ENCODE measurements around the gene SLC2A10. TPM values are rescaled to one million over a fixed set of nuclear protein-coding genes. Genes with fewer than 3 reads are reported as not detected.

The SLC2A10 gene
- total RNA-seq, 1 experiment from 2014 or later = 1.6 TPM

DNA sequence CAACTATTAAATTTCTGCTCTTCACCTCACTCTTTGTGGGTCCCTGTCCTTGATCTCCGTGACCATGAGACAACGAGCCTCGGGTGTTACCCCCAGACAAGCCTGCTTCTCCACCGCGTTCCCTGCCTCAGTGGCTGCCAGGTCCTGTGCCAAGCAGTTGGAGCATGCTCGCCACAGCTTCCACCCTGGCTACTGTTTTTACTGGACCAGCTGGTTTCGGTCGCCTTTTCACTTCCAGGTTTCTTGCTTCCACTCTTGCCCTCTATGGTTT, 25.8 kb upstream of the SLC2A10 start:
- Histone ChIP-seq H3K36me3 (ENCODE audit: control insufficient read depth, insufficient read depth, low read length) (peaks cover 11% of the 10 kb centered on the region), H3K27me3 (ENCODE audit: control insufficient read depth, insufficient read depth, low read length) (no peaks in the 10 kb centered on the region), H3K4me1 (ENCODE audit: control insufficient read depth, insufficient read depth, low read length) (peaks cover 6% of the 10 kb centered on the region), H3K27ac (ENCODE audit: low read length) (no peak overlapping the region), H3K9me3 (ENCODE audit: control insufficient read depth, insufficient read depth, low read depth, low read length) (no peaks in the 10 kb centered on the region), H3K4me3 (ENCODE audit: low read depth in 2 of 2, low read length in 2 of 2) (no peak overlapping the region)
- no peak for ATAC-seq
- no TSS peak for BruUV-seq (replicated peaks)
- CTCF ChIA-PET = no interaction called here
- intact Hi-C loops (cut with micrococcal nuclease; ENCODE audit: unreplicated experiment) (no loop called here), in situ Hi-C loops (cut with HindIII; ENCODE audit: low pct_unique_long_range_greater_than_20kb, low sequenced_read_pairs) (no loop called here)
- POLR2A ChIA-PET = no interaction called here
- no peak for DNase-seq (ENCODE audit: low read depth, low spot score)
- TF ChIP-seq REST (IDR thresholded peaks at IDR 0.05; ENCODE audit: insufficient read depth in 1 of 2, low read depth in 2 of 2, low read length in 1 of 2) (no peak), POLR2AphosphoS5 (IDR thresholded peaks at IDR 0.05; ENCODE audit: low read depth, low read length) (no peak), SIN3A (IDR thresholded peaks at IDR 0.05; ENCODE audit: borderline replicate concordance, insufficient read depth, low read depth, low read length) (no peak)

GRCh38 chr20:46683939-46684750, 25.3 kb upstream of the SLC2A10 start:
- no peak overlapping the region for H3K27ac ChIP-seq (ENCODE audit: low read length)
- TF ChIP-seq TCF7L2 (IDR thresholded peaks at IDR 0.05; ENCODE audit: low read depth, low read length) (no peak), REST (IDR thresholded peaks at IDR 0.05; ENCODE audit: insufficient read depth in 1 of 2, low read depth in 2 of 2, low read length in 1 of 2) (no peak), SIN3A (IDR thresholded peaks at IDR 0.05; ENCODE audit: borderline replicate concordance, insufficient read depth, low read depth, low read length) (no peak), POLR2AphosphoS5 (IDR thresholded peaks at IDR 0.05; ENCODE audit: low read depth, low read length) (no peak)
- TF ChIP-seq, protein P1, sequence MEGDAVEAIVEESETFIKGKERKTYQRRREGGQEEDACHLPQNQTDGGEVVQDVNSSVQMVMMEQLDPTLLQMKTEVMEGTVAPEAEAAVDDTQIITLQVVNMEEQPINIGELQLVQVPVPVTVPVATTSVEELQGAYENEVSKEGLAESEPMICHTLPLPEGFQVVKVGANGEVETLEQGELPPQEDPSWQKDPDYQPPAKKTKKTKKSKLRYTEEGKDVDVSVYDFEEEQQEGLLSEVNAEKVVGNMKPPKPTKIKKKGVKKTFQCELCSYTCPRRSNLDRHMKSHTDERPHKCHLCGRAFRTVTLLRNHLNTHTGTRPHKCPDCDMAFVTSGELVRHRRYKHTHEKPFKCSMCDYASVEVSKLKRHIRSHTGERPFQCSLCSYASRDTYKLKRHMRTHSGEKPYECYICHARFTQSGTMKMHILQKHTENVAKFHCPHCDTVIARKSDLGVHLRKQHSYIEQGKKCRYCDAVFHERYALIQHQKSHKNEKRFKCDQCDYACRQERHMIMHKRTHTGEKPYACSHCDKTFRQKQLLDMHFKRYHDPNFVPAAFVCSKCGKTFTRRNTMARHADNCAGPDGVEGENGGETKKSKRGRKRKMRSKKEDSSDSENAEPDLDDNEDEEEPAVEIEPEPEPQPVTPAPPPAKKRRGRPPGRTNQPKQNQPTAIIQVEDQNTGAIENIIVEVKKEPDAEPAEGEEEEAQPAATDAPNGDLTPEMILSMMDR (IDR thresholded peaks at IDR 0.05) = no peak
- H3K4me1 ChIP-seq (ENCODE audit: control insufficient read depth, insufficient read depth, low read length) = peaks cover 6% of the 10 kb centered on the region
- no peak overlapping the region for H3K4me3 ChIP-seq (ENCODE audit: low read depth in 2 of 2, low read length in 2 of 2)
- intact Hi-C loops (cut with micrococcal nuclease; ENCODE audit: unreplicated experiment) = no loop called here
- ChIA-PET CTCF (no interaction called here), POLR2A (no interaction called here)
- BruUV-seq (replicated peaks) = no TSS peak
- H3K9me3 ChIP-seq (ENCODE audit: control insufficient read depth, insufficient read depth, low read depth, low read length) = no peaks in the 10 kb centered on the region
- ATAC-seq = no peak
- H3K36me3 ChIP-seq (ENCODE audit: control insufficient read depth, insufficient read depth, low read length) = peaks cover 14% of the 10 kb centered on the region
- H3K27me3 ChIP-seq (ENCODE audit: control insufficient read depth, insufficient read depth, low read length) = no peaks in the 10 kb centered on the region
- DNase-seq (ENCODE audit: low read depth, low spot score) = no peak
- in situ Hi-C loops (cut with HindIII; ENCODE audit: low pct_unique_long_range_greater_than_20kb, low sequenced_read_pairs) = no loop called here

All from Panc1 (cell line).